ENCODE data around the gene CACNA1D.

Gene CACNA1D

DNA sequence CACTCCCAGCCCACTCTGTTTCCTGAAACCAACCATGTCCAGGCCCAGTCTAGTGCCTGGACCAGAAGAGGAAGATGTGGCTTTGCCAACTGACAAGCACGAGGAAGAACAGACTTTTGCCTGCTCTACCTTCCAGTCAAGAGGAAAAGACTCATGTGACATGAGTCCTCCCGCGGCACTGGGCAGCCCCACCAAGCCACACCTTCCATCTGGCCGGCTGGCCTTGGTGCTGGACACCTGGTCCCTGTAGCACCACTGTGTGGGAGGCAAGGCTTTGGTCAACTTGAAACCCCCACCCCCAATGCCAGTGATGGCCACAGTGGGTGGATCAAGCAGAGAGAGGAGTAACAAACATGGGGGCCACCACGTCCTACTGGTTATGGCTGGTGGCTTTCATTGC, 339.3 kb downstream of the CACNA1D start:
- DNase-seq = no peak

GRCh38 chr3:53834429-53835095, 340.2 kb downstream of the CACNA1D start:
- DNase-seq = no peak

DNA sequence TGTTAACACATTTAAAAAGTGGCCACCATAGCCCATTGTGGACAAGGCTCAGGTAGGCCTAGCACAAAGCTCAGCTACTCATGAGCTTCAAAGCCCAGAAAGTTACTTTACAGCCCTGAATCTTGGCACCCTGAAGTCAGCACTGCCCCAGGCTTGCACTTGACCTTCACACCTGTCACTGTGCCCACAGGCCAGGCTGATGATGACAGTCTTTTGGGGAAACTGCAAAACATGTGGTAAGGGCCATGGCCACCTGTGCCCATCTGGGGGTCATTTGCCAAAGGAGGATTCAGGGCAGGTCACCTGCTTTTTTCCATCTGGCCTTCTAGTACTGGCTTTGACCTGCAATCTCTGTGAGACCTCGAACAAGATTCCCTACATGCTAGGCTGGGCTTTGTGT, 340.8 kb downstream of the CACNA1D start:
- no peak for DNase-seq

- DNase-seq = no peak
Measured at GRCh38 chr3:53836084-53836872, 341.9 kb downstream of the CACNA1D start.

DNA sequence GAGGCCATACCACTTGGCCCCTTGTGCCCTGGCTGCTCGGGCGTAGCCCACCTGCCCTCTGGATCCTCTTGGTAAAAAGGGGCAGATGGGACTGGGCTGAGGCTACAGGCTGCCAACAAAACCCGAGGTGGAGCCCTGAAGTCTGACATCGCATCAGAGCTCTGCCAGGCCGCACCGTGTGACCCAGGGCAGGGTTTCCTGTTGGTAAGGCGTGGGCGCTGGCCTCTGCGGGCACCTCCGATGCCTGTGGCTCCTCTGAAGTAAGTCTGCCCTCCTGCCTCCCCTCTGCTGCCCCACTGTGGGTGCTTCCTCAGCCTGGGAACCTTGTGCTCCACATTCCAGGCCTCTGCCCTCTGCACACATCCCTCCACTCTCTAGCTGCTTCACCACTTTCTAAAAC, 342.9 kb downstream of the CACNA1D start:
- no peak for DNase-seq

GRCh38 chr3:53841296-53841695, 346.9 kb downstream of the CACNA1D start:
- DNase-seq = no peak

GRCh38 chr3:53842436-53843194, 348.2 kb downstream of the CACNA1D start:
- DNase-seq = peak; percentile 15

DNA sequence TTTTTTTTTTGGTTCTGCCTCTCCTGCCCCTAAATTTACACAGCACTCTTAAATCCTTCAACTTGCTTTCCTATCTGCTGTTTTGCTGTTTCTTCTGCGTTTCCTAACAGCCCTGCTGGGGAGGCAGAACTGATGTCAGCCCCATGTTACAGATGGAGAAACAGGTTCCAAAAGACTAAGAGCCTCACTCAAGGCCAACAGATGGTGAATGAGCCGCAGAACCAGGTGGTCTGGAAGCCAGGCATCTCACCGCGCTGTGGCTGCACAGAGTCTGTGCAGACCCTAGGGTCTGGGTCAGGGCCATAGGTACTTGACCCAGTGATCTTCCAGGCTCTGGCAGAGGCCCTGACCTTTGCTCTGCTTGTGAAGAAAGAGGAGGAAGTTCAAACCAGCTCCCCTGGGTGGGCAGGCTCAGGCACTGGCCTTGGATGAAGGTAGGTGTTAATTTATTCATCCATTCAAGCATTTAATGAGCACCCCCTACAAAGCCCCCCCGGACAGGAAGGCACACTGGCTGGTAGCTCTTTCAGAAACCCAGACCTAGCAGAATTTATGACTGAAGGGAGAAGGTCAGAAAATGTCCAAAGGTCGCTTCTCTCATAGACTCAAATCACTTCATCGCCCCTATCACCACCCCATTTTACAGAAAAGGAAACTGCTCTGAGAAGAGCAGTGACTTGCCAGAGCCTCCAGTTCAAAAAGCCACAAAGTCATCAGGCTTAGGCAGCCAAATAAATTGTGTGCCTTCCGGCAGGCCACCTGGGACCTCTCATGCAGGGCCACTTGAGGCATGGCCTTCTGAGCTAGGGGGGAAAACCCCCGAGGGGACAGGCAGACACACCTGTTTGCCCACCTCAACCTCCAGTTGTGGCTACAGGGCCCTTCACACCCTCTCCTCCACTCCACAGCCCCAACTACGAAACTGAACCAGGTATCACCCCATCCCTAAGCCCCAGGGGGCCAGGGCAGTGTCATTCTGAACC, 349.1 kb downstream of the CACNA1D start:
- DNase-seq = no peak

DNA sequence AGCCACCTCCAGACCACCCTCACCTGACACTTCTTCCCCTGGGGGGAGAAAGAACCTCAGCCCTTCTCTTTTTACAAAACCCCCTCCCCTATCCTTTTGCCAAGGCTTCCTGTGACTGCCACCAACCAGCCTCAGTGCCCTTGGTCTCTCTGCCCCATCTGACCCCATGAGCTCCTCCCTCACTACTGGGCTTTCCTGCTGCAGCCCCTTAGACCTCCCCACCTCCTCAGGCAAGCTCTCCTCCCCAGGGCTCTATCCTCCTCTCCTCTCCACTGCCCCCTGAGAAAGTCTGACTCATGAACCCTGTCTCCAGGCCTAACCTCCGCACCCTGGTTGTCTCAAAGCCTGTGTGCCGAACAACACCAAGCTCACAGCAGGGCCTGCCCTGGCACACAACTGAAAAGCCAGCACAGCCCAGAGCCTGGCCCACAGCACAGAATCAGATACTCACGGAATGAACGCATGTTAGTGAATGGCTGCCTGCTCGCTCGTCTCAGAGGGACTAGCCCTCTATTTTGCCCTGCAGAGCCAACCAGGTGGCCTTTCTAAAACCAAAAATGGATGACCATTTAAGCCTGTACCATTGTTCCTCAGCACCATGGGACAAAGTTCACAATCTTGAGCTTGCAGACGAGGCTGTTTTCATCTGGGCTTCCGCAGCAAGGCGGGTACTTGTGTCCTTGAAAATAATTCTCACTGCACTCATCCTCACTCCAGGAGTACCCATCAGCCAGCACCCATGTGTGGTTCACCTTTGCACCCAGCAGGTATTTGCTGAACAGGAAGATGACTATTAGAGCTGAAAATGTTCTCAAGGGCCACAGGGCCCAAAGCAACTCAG, 350.1 kb downstream of the CACNA1D start:
- no peak for DNase-seq

- DNase-seq = peak; percentile 4
Measured at GRCh38 chr3:53845103-53845880, 350.9 kb downstream of the CACNA1D start.

GRCh38 chr3:53845881-53846133, 351.4 kb downstream of the CACNA1D start:
- no peak for DNase-seq

DNA sequence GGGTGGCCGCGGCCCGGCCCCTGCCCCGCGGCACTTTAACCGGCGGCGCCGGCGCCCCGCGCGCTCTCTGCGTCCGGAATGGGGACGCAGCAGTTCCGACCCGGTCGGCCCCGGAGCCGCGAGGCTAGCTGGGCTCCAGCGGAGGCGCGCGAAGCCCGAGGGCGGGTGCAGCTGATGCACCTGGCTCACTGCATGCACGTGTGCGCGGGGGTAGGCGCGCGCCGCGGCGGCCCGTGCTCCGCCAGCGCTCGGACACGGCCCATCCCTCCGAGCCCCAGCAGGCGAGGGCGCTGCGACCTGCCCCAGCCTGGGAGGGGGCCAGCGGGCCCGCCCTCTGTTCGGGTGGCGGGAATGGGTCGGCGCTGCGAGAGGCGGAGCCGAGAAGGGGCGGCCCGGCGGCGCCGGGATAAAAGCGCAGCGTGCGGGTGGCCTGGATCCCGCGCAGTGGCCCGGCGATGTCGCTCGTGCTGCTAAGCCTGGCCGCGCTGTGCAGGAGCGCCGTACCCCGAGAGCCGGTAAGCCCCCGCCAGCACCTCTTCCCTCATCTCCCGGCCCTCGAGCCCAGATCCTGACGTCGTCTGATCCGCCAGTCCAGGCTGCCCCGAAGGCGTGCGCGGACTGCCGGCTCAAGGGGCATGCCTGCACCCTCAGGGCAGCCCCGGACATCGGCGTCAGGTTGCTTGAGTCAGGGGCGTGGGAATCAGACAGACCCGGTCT, 351.9 kb downstream of the CACNA1D start, which contains the start of the genes CHDH and IL17RB:
Gene CHDH, minus strand, starts transcription at position 286 of the 717 bp plus-strand sequence. CDS start 22,411 bp downstream, outside the sequence.
Gene IL17RB, plus strand, starts transcription at position 435 of the 717 bp plus-strand sequence. Its CDS starts 21 bp downstream, at position 456.
- DNase-seq = peak; percentile 59

- no peak for DNase-seq
Measured at GRCh38 chr3:53846851-53847155, 352.4 kb downstream of the CACNA1D start.

GRCh38 chr3:53849916-53850315, 355.5 kb downstream of the CACNA1D start:
- DNase-seq = no peak

- DNase-seq = no peak
Measured at GRCh38 chr3:53850895-53851294, 356.5 kb downstream of the CACNA1D start.

DNA sequence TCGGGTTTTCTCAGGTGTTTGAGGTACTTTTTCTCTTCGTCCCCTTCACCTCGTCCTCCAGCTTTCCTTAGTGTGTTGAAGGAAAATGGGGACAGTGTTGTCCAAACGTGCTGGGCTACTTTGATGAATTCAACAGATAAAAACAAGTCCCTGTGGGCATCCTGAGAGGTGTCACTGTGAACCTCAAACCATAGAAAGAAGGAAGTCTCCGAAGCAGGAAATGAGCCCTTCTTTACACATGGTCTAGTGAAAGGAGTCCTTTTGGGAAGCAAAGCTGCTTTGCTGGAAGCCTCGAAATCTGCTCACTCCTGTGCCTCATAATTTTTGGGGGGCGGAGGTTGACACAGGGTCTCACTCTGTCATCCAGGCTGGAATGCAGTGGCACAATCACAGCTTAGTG, 362.6 kb downstream of the CACNA1D start:
- DNase-seq = no peak

DNA sequence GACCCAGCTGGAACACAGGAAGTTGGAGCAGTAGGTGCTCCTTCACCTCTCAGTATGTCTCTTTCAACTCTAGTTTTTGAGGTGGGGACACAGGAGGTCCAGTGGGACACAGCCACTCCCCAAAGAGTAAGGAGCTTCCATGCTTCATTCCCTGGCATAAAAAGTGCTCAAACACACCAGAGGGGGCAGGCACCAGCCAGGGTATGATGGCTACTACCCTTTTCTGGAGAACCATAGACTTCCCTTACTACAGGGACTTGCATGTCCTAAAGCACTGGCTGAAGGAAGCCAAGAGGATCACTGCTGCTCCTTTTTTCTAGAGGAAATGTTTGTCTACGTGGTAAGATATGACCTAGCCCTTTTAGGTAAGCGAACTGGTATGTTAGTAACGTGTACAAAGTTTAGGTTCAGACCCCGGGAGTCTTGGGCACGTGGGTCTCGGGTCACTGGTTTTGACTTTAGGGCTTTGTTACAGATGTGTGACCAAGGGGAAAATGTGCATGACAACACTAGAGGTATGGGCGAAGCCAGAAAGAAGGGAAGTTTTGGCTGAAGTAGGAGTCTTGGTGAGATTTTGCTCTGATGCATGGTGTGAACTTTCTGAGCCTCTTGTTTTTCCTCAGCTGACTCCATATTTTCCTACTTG, 363.8 kb downstream of the CACNA1D start:
- DNase-seq = no peak

- no peak for DNase-seq
Measured at GRCh38 chr3:53859178-53859577, 364.8 kb downstream of the CACNA1D start.

GRCh38 chr3:53860196-53860595, 365.8 kb downstream of the CACNA1D start:
- no peak for DNase-seq

GRCh38 chr3:53862241-53862640, 367.8 kb downstream of the CACNA1D start:
- no peak for DNase-seq

All from NCI-H510A treated with DMSO at 0.1 percent for 48 hours (cell line).